GM23338 (cell line): ENCODE results near the gene CLDN10. TPM values are rescaled to one million over a fixed set of nuclear protein-coding genes. Genes with fewer than 3 reads are reported as not detected.
"Not testable (repeated sequence)": the region's sequence is repeated elsewhere in the genome, so short reads cannot be mapped to it uniquely, and the experiment has no call there.

Experiments used
- ATAC-seq: fragments of 200-7000 bp; cut with Tn5 transposase; 3 replicates; pipeline ENCODE4 v1.9.1; 2020
- DNase-seq: peaks from one replicate; pipeline ENCODE4 v3.0.0-alpha.2; 2015; ENCODE audit warnings: low spot score
- H2AFZ ChIP-seq: fragments of 200-600 bp; sonication (generic); 2 replicates; pipeline ENCODE4 v1.8.0; 2016; ENCODE audit warnings: antibody characterized with exemption, mild to moderate bottlenecking, moderate library complexity
- H3F3A ChIP-seq: fragments of 200-600 bp; sonication (generic); replicated peaks from 2 replicates; pipeline ENCODE4 v1.8.0; 2017; ENCODE audit warnings: antibody characterized with exemption, mixed run types, low read depth
- H3K27ac ChIP-seq: fragments of 200-600 bp; sonication (generic); 2 replicates; pipeline ENCODE4 v1.6.1; 2016; ENCODE audit warnings: low read depth
- H3K27me3 ChIP-seq: fragments of 200-600 bp; sonication (generic); 2 replicates; pipeline ENCODE4 v1.8.0; 2016; ENCODE audit warnings: mild to moderate bottlenecking, mixed run types, moderate library complexity; ENCODE audit not compliant: insufficient read depth
- H3K36me3 ChIP-seq: fragments of 200-600 bp; sonication (generic); 2 replicates; pipeline ENCODE4 v1.8.0; 2016; ENCODE audit warnings: mild to moderate bottlenecking; ENCODE audit not compliant: insufficient read depth
- H3K4me1 ChIP-seq: fragments of 200-600 bp; sonication (generic); 2 replicates; pipeline ENCODE4 v1.8.0; 2016; ENCODE audit warnings: mild to moderate bottlenecking, moderate library complexity; ENCODE audit not compliant: insufficient read depth
- H3K4me2 ChIP-seq: fragments of 200-600 bp; sonication (generic); 2 replicates; pipeline ENCODE4 v1.7.1; 2017; ENCODE audit warnings: mixed run types
- H3K4me3 ChIP-seq: fragments of 200-600 bp; sonication (generic); 2 replicates; pipeline ENCODE4 v1.6.1; 2016; ENCODE audit warnings: mixed run types
- H3K79me2 ChIP-seq: fragments of 200-600 bp; sonication (generic); replicated peaks from 2 replicates; pipeline ENCODE4 v1.8.0; 2017; ENCODE audit warnings: mild to moderate bottlenecking; ENCODE audit not compliant: insufficient read depth
- H3K9me2 ChIP-seq: fragments of 200-600 bp; sonication (generic); 2 replicates; pipeline ENCODE4 v1.8.0; 2017; ENCODE audit not compliant: insufficient read depth
- H4K20me1 ChIP-seq: fragments of 200-600 bp; sonication (generic); replicated peaks from 2 replicates; pipeline ENCODE4 v1.8.0; 2017; ENCODE audit warnings: mild to moderate bottlenecking; ENCODE audit not compliant: insufficient read depth
- H3K27ac Mint-ChIP-seq: 2 replicates; pipeline ENCODE4 v1.8.0; 2020; ENCODE audit warnings: inconsistent platforms, mild to moderate bottlenecking, moderate library complexity, mixed read lengths
- H3K27me3 Mint-ChIP-seq: 3 replicates; pipeline ENCODE4 v1.8.0; 2022; ENCODE audit warnings: low read depth, mild to moderate bottlenecking, moderate library complexity, mixed read lengths, inconsistent platforms; ENCODE audit not compliant: insufficient read depth, poor library complexity
- H3K36me3 Mint-ChIP-seq: 3 replicates; pipeline ENCODE4 v1.8.0; 2021; ENCODE audit warnings: low read depth, mild to moderate bottlenecking, inconsistent platforms, moderate library complexity, mixed read lengths
- H3K4me1 Mint-ChIP-seq: 3 replicates; pipeline ENCODE4 v1.8.0; 2020; ENCODE audit warnings: mild to moderate bottlenecking, inconsistent platforms, mixed read lengths
- H3K4me3 Mint-ChIP-seq: 3 replicates; pipeline ENCODE4 v1.8.0; 2021; ENCODE audit warnings: moderate library complexity, mild to moderate bottlenecking, inconsistent platforms, mixed read lengths
- H3K9me3 Mint-ChIP-seq: 3 replicates; pipeline ENCODE4 v1.8.0; 2020; ENCODE audit warnings: moderate library complexity, mild to moderate bottlenecking, inconsistent platforms, mixed read lengths
- CREB1 ChIP-seq: fragments of 250-450 bp; sonication (Bioruptor Pico); IDR thresholded peaks from 2 replicates; pipeline ENCODE4 v1.5.0; 2020; ENCODE audit warnings: low read depth, mild to moderate bottlenecking, moderate library complexity
- EZH2 ChIP-seq: fragments of 200-600 bp; sonication (generic); IDR thresholded peaks from one replicate; pipeline ENCODE4 v1.8.0; 2017; ENCODE audit warnings: antibody characterized with exemption, mild to moderate bottlenecking, low read depth; ENCODE audit not compliant: unreplicated experiment
- EZH2phosphoT487 ChIP-seq: fragments of 200-600 bp; sonication (generic); IDR thresholded peaks from one replicate; pipeline ENCODE4 v1.8.1; 2018; ENCODE audit warnings: antibody characterized with exemption; ENCODE audit not compliant: unreplicated experiment
- JUNB ChIP-seq: IDR thresholded peaks from one replicate; pipeline ENCODE4 v1.6.1; 2016; ENCODE audit warnings: antibody characterized with exemption; ENCODE audit not compliant: unreplicated experiment
- NANOG ChIP-seq: IDR thresholded peaks from 2 replicates; pipeline ENCODE4 v1.6.1; 2016; ENCODE audit warnings: antibody characterized with exemption, borderline replicate concordance
- POLR2AphosphoS5 ChIP-seq: IDR thresholded peaks from 2 replicates; pipeline ENCODE4 v1.6.1; 2016; ENCODE audit warnings: antibody characterized with exemption, low read depth
- STAT1 ChIP-seq: IDR thresholded peaks from one replicate; pipeline ENCODE4 v1.6.1; 2016; ENCODE audit warnings: antibody characterized with exemption; ENCODE audit not compliant: unreplicated experiment
- ZNF114 ChIP-seq: fragments of 250-450 bp; sonication (Bioruptor Pico); IDR thresholded peaks from 2 replicates; pipeline ENCODE4 v1.5.0; 2020; ENCODE audit warnings: mild to moderate bottlenecking, moderate library complexity
- ZNF331 ChIP-seq: fragments of 250-450 bp; sonication (Bioruptor Pico); IDR thresholded peaks from 2 replicates; pipeline ENCODE4 v1.5.0; 2020; ENCODE audit warnings: low read depth, mild to moderate bottlenecking, moderate library complexity
- ZNF462 ChIP-seq: fragments of 250-450 bp; sonication (Bioruptor Pico); IDR thresholded peaks from 2 replicates; pipeline ENCODE4 v1.5.0; 2020; ENCODE audit warnings: mild to moderate bottlenecking, moderate library complexity
- polyA plus RNA-seq: library from polyadenylated mRNA; unstranded; fragments of >200 nt; fragmentation: Nextera tagmentation; extraction: Ambion mirVana; gene quantifications from 2 replicates; pipeline ENCODE4 v1.2.1, GENCODE V29; 2016
- total RNA-seq: library from RNA; depleted of rRNA; stranded (reverse); fragments of >200 nt; shearing (Covaris generic); gene quantifications from 2 replicates; pipeline ENCODE4 v1.2.3, GENCODE V29; 2014
- TF ChIP-seq, protein P1 (sequence below): IDR thresholded peaks from 2 replicates; pipeline ENCODE4 v1.6.1; 2016; ENCODE audit warnings: antibody characterized with exemption
- TF ChIP-seq, protein P2 (sequence below), 2 experiments: fragments of 200-600 bp in 1 of 2; sonication (generic) in 1 of 2; conservative IDR thresholded peaks; 2 replicates each; pipeline versions ENCODE4 v1.5.1 to v1.6.1; 2016 to 2017; ENCODE audit warnings: antibody characterized with exemption in 2 of 2, low read depth in 2 of 2, mild to moderate bottlenecking in 2 of 2, moderate library complexity in 1 of 2

CLDN10 gene
- total and polyA plus RNA-seq, 2 experiments from 2014 or later = 34.7 to 65.9 TPM

GRCh38 chr13:95565758-95566157 is 13.2 kb downstream of the CLDN10 start:
- ATAC-seq, H3K79me2 ChIP-seq, H3K4me1 Mint-ChIP-seq: not testable (repeated sequence)

DNA sequence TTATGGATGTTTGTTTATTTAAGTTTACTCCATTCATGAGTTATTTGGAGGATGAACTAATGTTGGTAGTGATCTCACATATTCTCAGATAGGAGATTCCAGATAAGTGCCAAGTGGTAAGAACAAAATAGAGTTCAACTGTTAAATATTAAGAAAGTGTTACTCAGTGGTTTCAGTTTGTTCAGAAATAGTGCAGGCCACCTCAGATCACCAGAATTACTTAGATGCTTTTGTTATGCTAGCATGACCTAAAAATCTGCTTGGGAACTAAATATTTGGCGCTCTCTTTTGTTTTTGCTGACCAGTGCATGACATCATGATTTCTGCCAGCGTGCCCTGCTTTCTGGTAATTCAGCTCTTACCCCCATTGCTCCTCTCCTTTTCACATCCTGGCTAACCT is 15.6 kb downstream of the CLDN10 start:
- no peak overlapping the region for H3K4me2 ChIP-seq
- Mint-ChIP-seq H3K4me3 (no peak overlapping the region), H3K36me3 (peaks cover 23% of the 10 kb centered on the region), H3K27ac (no peak overlapping the region), H3K9me3 (0 out of 3 replicates have a peak, but pooled peaks cover 2% of the 10 kb centered on the region), H3K4me1 (peaks cover 3% of the 10 kb centered on the region; the same call in 1 of the 3 replicates), H3K27me3 (no peaks in the 10 kb centered on the region)
- peaks cover 17% of the 10 kb centered on the region for H4K20me1 ChIP-seq
- no peak overlapping the region for H3K27ac ChIP-seq
- H3K36me3 ChIP-seq = no peaks in the 10 kb centered on the region
- no peak overlapping the region for H2AFZ ChIP-seq
- H3K4me3 ChIP-seq = no peak overlapping the region
- no peaks in the 10 kb centered on the region for H3K27me3 ChIP-seq
- H3K9me2 ChIP-seq = no peaks in the 10 kb centered on the region
- no peaks in the 10 kb centered on the region for H3K79me2 ChIP-seq
- DNase-seq = no peak
- H3F3A ChIP-seq = no peaks in the 10 kb centered on the region; the same call in 1 of the 2 replicates
- no peak for ATAC-seq
- H3K4me1 ChIP-seq = no peaks in the 10 kb centered on the region
- no peak for TF ChIP-seq ZNF114 (CRISPR knock-in tag)
- TF ChIP-seq EZH2 = no peak
- TF ChIP-seq, protein P1, sequence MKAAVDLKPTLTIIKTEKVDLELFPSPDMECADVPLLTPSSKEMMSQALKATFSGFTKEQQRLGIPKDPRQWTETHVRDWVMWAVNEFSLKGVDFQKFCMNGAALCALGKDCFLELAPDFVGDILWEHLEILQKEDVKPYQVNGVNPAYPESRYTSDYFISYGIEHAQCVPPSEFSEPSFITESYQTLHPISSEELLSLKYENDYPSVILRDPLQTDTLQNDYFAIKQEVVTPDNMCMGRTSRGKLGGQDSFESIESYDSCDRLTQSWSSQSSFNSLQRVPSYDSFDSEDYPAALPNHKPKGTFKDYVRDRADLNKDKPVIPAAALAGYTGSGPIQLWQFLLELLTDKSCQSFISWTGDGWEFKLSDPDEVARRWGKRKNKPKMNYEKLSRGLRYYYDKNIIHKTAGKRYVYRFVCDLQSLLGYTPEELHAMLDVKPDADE = no peak
- TF ChIP-seq EZH2phosphoT487 = no peak
- no peak for TF ChIP-seq STAT1
- TF ChIP-seq CREB1 (CRISPR knock-in tag) = no peak
- no peak for TF ChIP-seq JUNB
- TF ChIP-seq ZNF462 (CRISPR knock-in tag) = no peak
- TF ChIP-seq, protein P2, sequence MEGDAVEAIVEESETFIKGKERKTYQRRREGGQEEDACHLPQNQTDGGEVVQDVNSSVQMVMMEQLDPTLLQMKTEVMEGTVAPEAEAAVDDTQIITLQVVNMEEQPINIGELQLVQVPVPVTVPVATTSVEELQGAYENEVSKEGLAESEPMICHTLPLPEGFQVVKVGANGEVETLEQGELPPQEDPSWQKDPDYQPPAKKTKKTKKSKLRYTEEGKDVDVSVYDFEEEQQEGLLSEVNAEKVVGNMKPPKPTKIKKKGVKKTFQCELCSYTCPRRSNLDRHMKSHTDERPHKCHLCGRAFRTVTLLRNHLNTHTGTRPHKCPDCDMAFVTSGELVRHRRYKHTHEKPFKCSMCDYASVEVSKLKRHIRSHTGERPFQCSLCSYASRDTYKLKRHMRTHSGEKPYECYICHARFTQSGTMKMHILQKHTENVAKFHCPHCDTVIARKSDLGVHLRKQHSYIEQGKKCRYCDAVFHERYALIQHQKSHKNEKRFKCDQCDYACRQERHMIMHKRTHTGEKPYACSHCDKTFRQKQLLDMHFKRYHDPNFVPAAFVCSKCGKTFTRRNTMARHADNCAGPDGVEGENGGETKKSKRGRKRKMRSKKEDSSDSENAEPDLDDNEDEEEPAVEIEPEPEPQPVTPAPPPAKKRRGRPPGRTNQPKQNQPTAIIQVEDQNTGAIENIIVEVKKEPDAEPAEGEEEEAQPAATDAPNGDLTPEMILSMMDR (conservative IDR thresholded peaks at IDR 0.05; ENCODE audit: low read depth in 2 of 2) = no peak
- no peak for TF ChIP-seq POLR2AphosphoS5
- no peak for TF ChIP-seq ZNF331 (CRISPR knock-in tag)
- TF ChIP-seq NANOG = no peak

More at GRCh38 chr13:95565758-95566157, 13.2 kb downstream of the CLDN10 start:
- H3F3A ChIP-seq, DNase-seq, H3K4me3 ChIP-seq, H3K4me3 Mint-ChIP-seq, H3K27me3 Mint-ChIP-seq, H3K9me2 ChIP-seq, H3K36me3 ChIP-seq, H3K27ac ChIP-seq, H3K27me3 ChIP-seq, H2AFZ ChIP-seq, H3K27ac Mint-ChIP-seq, H3K4me2 ChIP-seq, H3K9me3 Mint-ChIP-seq, H3K4me1 ChIP-seq: not testable (repeated sequence)
- peaks cover 17% of the 10 kb centered on the region; the same call in 1 of the 2 replicates for H4K20me1 ChIP-seq
- peaks cover 20% of the 10 kb centered on the region for H3K36me3 Mint-ChIP-seq
